NCI-H748 treated with DMSO at 0.1 percent for 48 hours (cell line): ENCODE results near the gene RNU1-3.

Experiments
- DNase-seq: peaks from one replicate; lab custom pipeline; 2025; lab: John Stamatoyannopoulos, UW

Gene RNU1-3

DNA sequence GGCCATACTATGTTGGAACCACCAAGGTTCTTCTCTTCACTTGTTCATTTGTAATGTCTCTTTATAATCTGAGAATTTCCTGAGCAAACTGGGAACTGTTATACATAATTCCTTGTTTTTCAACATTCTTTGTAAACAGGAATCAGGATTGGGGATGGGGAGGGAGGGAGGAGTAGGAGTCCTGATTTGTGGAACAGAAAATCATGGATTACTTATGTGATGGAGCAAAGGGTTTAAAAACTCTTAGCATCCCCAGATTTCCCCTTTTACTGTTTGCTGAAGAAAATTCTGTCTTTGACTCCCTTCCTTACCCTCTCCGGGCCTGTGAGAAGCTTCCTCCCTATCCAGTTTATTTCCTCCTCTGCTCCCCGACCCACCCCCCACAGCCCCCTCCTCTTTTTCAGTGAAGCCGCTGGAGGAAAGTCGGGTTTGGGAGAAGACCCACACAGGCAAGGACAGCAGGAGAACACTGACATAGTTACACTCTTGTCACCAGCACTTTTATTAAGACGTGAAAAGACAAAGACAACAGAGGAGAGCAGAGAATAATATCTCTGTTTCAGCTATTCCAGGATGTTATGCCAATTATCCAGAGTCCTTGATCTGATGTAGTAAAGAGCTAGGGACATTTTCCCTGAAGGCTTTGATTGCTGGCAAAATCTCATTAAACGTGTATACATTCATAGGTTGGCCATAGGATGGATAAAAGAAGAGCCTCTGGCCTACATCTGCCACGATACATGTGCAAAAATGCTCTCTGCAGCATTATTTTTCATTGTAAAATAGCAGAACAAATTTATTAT, 48.8 kb downstream of the RNU1-3 start:
- DNase-seq, result no peak

DNA sequence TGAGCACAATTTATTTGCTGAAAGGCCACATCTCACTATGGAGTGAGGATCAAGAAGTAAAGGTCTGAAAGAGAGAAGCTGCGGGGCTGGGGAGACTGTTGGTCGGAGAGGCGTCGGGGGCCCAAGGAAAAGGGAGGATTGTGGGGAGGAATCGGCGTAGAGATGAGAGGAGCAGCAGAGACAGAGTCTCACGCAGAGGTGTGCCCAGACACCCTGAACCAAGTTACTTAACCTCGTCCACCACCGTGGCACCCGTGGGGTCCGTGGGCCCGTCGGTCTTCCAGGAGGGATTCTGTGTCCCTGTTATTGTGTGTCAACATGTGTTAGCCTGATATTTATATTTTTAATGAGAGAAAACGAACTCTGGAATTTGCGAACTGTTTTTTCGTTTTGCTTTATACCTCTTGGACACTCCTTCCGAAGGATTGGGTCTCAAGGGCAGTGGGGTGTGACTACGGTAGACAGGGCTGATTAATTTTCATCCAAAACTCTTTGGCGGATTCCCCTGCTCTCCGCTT, 49.6 kb downstream of the RNU1-3 start:
- no peak for DNase-seq
